Measurements from ENCODE around the gene PLAAT4.

- no peak for TF ChIP-seq POLR2AphosphoS5 (IDR thresholded peaks at IDR 0.05)
- TF ChIP-seq CTCF (IDR thresholded peaks at IDR 0.05), result no peak
- no peak for TF ChIP-seq POLR2A (IDR thresholded peaks at IDR 0.05)
- no peak for TF ChIP-seq EP300 (IDR thresholded peaks at IDR 0.05)
These were observed 19.5 kb upstream of the PLAAT4 start for GRCh38 chr11:63517156-63517555.
